GM19468 (cell line): ENCODE measurements around the gene ASIC5.

Experiments
- ATAC-seq: cut with Tn5 transposase; IDR thresholded peaks from one replicate; pipeline ENCODE4 v1.9.1; 2021; ENCODE audit warnings: mild to moderate bottlenecking, moderate library complexity, moderate number of reproducible peaks; ENCODE audit not compliant: unreplicated experiment; ENCODE audit errors: extremely low read depth

The ASIC5 gene

DNA sequence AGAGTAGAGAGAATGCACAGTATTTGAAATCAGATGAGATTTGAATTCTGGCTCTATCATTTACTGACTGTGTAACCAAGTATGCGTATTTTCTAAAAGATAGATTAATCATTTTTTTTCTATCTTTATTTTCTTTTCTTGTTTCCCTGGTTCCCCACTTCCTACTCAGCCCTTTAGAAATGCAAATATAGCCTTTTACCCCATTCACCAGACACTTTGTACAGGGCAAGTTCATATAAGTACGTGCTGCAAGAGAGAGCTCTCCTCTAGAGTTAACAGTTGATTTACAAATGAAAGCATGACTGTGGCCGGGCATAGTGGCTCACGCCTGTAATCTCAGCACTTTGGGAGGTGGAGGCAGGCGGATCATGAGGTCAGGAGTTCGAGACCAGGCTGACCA is 19.6 kb upstream of the ASIC5 start:
- ATAC-seq, result no peak

DNA sequence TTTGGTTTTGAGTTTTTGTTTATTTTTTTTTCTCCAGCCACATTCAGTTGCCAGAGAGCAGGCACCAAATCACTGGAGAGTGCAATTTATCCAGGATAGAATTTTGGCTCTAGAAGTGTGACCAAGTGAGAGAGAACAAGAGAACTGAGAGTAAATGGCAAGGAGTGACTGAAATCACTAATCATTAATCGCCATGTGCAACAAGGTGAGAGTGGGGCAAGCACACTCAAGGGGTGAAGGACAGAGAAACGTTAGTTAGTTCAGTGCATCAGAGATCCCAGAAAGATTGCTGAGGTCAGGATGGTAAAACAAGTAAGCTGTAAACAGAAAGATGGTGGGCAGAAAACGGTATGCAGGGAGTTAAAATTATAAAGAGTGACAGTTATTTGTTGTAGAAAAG is 17.8 kb upstream of the ASIC5 start:
- ATAC-seq, result no peak

DNA sequence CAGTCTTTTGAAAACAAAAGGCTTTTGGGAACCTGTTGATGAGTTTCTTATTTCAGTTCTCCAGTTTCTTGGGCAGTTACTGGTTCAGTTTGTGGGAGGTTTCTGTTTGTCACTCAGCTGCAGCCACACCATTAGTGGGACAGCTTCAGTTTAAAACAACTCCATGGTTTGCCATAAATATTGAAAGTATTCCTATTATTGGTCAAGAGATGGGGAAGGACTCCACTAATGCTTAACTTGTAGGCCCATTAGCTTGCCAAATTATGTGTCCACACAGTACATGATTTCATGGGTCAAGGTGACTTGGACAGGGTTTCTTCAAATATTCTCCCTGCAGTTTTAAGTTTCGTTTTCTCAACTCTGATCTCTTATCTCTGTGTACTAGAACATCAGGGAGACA is 15.5 kb upstream of the ASIC5 start:
- no peak for ATAC-seq

- no peak for ATAC-seq
Measured at GRCh38 chr4:155879767-155880166, 13.7 kb upstream of the ASIC5 start.

DNA sequence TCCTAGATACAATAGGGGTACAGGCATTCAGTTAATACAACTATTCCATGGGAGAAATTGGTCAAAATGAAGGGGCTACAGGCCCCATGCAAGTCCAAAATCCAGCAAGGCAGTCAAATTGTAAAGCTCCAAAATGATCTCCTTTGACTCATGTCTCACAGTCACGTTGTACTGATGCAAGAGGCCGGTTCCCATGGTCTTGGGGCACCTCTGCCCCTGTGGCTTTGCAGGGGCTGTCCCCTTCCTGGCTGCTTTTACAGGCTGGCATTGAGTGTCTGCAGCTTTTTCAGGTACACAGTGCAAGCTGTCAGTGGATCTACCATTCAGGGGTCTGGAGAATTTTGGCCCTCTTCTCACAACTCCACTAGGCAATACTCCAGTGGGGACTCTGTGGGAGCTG is 12.5 kb upstream of the ASIC5 start:
- no peak for ATAC-seq

GRCh38 chr4:155877971-155878370 is 11.9 kb upstream of the ASIC5 start:
- no peak for ATAC-seq

GRCh38 chr4:155875878-155876277 is 9.8 kb upstream of the ASIC5 start:
- no peak for ATAC-seq

DNA sequence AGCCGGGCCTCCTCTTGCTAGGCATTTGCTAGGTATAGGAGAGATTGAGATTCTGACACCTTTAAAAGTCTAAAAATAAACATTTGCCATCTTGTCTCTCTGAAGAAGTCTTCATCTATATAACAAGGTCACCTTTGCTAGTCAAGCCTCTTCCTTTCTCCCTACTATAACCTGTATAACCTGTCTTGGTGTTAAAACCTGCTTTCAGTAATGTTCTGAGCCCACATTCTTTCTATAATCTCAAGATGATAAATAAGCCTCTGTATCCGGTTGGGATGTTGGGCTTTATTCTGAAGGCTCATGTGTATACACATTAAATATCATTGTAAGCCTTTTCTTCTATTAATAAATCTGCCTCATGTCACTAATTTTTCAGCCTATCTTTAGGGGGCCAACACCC is 10.2 kb downstream of the ASIC5 start:
- no peak for ATAC-seq

DNA sequence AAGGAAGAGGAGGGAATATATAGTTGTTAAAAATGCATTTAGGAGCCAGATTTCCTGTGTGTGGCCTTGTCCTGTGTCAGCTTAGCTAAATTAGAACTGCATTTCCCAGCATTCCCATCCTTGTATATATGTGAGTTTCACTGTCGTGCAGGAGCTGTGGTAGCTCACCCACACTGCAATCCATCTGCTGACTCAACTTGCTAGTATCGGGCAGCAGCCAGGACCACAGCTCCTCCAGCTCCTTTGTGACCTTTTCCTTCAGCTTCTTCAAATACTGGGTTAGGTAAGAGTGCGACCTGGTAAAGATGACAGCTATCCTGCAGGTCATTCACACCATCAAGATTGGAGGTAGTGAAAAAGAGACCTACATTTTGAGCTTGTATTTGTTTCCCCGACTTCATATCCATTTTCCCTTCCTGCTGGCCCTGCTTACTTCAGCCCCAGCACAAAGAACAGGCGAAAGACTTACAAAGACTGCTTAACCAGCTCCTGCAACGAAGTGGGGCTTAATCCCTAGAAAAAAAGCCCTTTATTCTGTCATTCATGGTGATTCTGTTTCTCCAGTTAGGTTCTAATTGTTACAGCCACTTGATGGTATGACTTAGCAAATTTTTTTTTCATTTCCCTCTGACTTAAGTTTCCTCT is 11.4 kb downstream of the ASIC5 start:
- no peak for ATAC-seq

GRCh38 chr4:155853189-155853588 is 12.9 kb downstream of the ASIC5 start:
- no peak for ATAC-seq

- ATAC-seq, result no peak
Measured at GRCh38 chr4:155849042-155849441, 17.0 kb downstream of the ASIC5 start.

GRCh38 chr4:155846929-155847328 is 19.1 kb downstream of the ASIC5 start:
- ATAC-seq, result no peak

DNA sequence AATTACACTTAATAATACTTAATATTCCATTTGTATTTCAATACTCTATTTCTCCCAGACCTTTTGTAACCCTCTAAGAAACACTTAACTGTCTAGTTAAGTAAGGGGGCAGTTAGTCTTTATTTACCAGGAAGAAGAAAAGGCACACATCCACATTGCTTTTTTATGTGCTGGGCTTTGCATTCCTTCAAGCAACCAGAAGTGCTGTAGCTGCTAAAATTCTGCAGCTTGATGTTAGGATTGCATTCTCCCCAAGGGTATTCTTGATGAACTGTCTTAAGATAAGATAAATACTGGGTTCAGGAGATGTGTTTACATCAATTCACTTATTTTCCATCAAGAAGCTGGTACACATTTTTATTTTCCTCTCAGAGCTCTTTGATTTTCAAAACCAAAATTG is 24.0 kb downstream of the ASIC5 start:
- no peak for ATAC-seq

DNA sequence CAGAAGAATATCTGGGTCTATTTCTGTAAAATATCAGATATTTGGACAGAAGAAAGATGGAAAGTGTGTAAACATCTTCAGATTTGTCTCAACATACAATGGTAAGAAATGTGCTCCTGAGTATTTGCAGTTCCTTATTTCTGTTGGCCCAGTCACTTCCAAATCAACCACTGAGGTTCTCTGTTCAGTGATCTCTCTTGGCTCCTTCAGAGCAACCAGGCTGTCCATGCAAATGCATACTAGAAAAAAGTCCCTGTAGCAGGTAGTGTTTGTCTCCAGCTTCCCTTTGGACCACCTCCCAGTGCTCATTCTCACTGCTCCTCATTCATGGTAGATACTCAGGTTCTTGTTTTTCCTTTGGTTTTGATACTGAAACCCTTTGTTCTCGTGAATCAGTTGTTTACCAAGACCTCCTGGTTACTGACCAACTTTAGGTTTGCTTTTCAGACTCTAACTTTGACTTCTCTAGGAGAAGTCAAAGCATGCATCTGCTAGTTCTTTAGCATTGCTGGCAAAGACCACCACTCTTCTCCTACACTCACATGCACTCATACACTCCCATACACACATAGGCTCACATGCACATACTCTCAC is 28.8 kb downstream of the ASIC5 start:
- ATAC-seq, result no peak

DNA sequence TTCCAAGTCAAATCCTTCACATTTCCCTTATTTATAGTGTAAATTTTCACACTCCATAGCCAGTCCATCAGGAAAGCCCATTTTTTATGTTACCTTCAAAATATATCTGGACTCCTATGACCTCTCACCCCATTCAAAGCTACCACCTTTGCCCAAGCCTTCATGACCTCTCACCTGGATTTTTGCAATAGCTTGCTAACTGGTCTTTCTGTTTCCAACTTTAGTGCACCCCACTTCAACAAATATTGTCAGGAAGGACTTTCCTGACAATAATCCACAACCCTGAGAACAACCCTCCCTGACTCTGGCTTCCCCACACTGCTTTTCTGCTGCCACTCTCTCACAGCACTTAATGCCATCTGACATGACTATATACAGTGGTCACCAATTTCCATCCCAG is 33.4 kb downstream of the ASIC5 start:
- no peak for ATAC-seq

DNA sequence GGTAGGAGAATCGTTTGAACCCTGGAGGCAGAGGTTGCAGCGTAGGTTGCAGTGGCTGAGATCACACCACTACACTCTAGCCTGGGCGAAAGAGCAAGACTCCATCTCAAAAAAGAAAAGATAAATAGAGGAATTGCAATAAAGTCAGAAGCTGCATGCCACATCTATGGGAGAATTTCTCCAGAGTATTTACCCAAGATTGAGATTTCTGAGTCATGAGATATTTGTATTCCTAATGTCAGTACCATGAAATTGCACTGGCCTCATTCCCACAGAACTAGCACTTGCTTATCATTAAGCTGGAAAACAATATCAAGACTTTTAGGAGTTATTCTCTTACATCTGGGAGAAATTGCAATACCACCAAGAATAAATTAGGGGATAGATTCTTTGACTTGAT is 37.4 kb downstream of the ASIC5 start:
- ATAC-seq, result no peak

DNA sequence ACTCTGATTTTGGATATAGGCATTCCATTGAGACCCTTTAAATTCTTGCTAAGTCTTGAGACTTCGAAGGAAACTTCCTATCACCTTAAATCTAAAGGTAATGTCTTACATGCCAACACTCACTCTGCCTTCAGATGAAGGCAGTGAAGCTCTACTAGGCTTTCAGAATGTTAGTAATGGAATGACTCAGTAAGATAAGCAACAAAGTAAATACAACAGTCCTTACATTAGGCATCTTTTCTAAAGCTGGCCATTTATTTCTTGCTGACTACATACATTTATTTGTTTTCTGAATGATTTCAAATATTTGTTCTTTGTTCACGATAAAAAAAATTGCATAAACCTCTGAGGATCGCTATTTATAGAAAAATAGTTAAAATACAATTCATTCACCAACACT is 43.5 kb downstream of the ASIC5 start:
- no peak for ATAC-seq

GRCh38 chr4:155820887-155821518 is 45.1 kb downstream of the ASIC5 start:
- ATAC-seq, result no peak

- ATAC-seq, result no peak
Measured at GRCh38 chr4:155819066-155819465, 47.0 kb downstream of the ASIC5 start.

- ATAC-seq, result no peak
Measured at GRCh38 chr4:155818639-155819038, 47.4 kb downstream of the ASIC5 start.

GRCh38 chr4:155811083-155811482 is 55.0 kb downstream of the ASIC5 start:
- ATAC-seq, result no peak

DNA sequence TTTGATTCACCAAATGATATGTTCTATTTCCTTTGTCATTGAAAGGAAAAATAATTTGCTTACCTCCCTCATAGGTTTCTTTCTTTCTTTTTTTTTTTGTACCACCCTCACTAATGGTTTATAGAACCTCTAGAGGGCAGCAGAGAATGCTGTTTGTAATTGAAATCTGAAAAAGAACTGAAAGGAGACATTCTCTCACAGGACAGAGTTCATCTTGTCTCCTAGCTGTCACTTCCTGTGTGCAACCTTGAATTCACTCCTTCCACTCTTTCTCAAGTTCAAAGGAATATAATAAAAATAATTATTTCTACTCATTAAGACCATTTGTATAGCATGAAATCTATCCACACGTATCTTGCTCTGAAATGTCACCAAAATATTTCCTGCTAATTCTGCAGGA is 56.2 kb downstream of the ASIC5 start:
- ATAC-seq, result peak; percentile 94
